Effector memory CD4-positive, alpha-beta T cell (primary cell): ENCODE measurements around the gene NUP50.
"Not testable (repeated sequence)": the region's sequence is repeated elsewhere in the genome, so short reads cannot be mapped to it uniquely, and the experiment has no call there.

ENCODE experiments used
- DNase-seq, 3 donors: peaks; one replicate each; pipeline ENCODE4 v3.0.0-alpha.2; 2020
- H3K27ac ChIP-seq: 2 replicates; pipeline ENCODE4 v1.7.0; 2013; ENCODE audit warnings: mild to moderate bottlenecking, low read length, moderate library complexity; ENCODE audit not compliant: insufficient read depth, poor library complexity, severe bottlenecking
- H3K27me3 ChIP-seq: replicated peaks from 2 replicates; pipeline ENCODE4 v1.7.0; 2013; ENCODE audit warnings: mild to moderate bottlenecking, low read length; ENCODE audit not compliant: insufficient read depth, control insufficient read depth, poor library complexity, severe bottlenecking
- H3K36me3 ChIP-seq: 2 replicates; pipeline ENCODE4 v1.7.0; 2013; ENCODE audit warnings: mild to moderate bottlenecking, low read length, moderate library complexity; ENCODE audit not compliant: control insufficient read depth, insufficient read depth
- H3K4me1 ChIP-seq: 2 replicates; pipeline ENCODE4 v1.7.0; 2013; ENCODE audit warnings: low read length, mild to moderate bottlenecking; ENCODE audit not compliant: control insufficient read depth, insufficient read depth, poor library complexity, severe bottlenecking
- H3K4me3 ChIP-seq: 2 replicates; pipeline ENCODE4 v1.7.0; 2013; ENCODE audit warnings: low read length, low read depth, mild to moderate bottlenecking; ENCODE audit not compliant: insufficient read depth, poor library complexity, severe bottlenecking
- H3K9me3 ChIP-seq: 2 replicates; pipeline ENCODE4 v1.7.0; 2013; ENCODE audit warnings: mild to moderate bottlenecking, low read length, moderate library complexity; ENCODE audit not compliant: control insufficient read depth

Gene NUP50

DNA sequence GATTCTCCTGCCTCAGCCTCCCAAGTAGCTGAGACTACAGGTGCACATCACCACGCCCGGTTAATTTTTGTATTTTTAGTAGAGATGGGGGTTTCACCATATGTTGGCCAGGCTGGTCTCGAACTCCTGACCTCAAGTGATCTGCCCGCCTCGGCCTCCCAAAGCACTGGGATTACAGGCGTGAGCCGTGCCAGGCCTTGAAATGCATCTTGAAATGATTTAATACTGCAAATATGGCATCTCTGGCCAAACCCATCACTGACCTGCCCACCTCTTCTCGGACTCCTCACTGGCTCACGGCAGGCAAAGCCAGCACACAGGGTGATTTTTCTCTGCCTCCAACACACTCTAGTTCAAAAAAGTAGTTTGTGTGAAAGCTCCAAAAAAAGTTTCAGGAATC is 28.0 kb downstream of the NUP50 start:
- DNase-seq, H3K27me3 ChIP-seq, H3K9me3 ChIP-seq, H3K36me3 ChIP-seq, H3K4me1 ChIP-seq, H3K27ac ChIP-seq, H3K4me3 ChIP-seq: not testable (repeated sequence)

DNA sequence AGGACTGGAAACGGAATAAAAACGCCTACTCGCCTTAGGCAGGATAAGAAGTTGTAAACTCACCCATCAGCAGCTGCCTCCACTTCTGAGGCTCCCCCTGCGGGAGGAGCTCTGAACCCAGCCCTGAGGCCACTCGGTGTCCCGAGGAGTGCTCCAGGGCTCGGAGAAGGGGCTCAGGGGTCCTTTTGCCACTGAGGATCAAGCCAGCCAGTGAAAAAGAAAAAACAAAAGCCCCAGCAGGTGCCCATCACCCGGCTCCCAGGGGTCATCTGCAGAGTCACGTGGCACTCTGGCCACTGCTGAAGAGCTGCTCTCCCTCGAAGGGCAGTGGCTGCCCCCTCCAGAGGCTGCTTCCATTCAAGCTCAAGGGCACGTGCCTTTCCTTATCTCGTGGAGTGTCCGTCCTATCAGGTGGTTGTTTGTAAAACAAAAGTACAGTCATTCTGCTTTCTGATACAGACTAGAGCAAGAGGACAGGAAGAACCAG is 29.0 kb downstream of the NUP50 start:
- H3K4me3 ChIP-seq: no peak overlapping the region
- no peaks in the 10 kb centered on the region for H3K27me3 ChIP-seq
- H3K9me3 ChIP-seq: no peaks in the 10 kb centered on the region
- peaks cover 9% of the 10 kb centered on the region for H3K36me3 ChIP-seq
- no peak for DNase-seq
- H3K27ac ChIP-seq: no peak overlapping the region
- no peaks in the 10 kb centered on the region for H3K4me1 ChIP-seq

- DNase-seq: no peak
- Histone ChIP-seq H3K36me3 (peaks cover 20% of the 10 kb centered on the region), H3K9me3 (no peaks in the 10 kb centered on the region), H3K4me3 (no peak overlapping the region), H3K27me3 (no peaks in the 10 kb centered on the region), H3K27ac (no peak overlapping the region), H3K4me1 (no peaks in the 10 kb centered on the region)
Measured at GRCh38 chr22:45194686-45195085, 31.0 kb downstream of the NUP50 start.

DNA sequence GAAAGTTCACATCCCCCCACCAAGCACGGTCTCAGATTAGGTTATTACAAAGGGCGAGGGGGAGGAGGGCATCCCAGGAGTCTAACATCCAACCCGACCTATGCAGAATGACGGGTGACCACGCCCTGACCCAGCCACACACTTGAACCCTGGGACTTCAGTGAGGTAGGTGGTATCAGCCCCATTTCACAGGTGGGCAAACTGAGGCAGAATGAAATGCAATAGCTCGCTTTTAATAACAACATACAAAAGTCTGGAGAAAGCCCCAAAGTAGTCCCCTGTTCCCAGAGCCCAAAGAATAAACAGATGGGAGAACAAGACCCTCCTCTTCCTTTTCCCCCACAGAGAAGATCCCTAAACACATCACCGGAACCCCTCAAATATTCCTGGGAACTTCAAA is 31.9 kb downstream of the NUP50 start:
- Histone ChIP-seq H3K4me3 (no peak overlapping the region), H3K4me1 (no peaks in the 10 kb centered on the region), H3K36me3 (peaks cover 23% of the 10 kb centered on the region), H3K9me3 (no peaks in the 10 kb centered on the region), H3K27me3 (no peaks in the 10 kb centered on the region), H3K27ac (no peak overlapping the region)
- no peak for DNase-seq

GRCh38 chr22:45196308-45196707 is 32.6 kb downstream of the NUP50 start:
- H3K36me3 ChIP-seq: peaks cover 26% of the 10 kb centered on the region

DNA sequence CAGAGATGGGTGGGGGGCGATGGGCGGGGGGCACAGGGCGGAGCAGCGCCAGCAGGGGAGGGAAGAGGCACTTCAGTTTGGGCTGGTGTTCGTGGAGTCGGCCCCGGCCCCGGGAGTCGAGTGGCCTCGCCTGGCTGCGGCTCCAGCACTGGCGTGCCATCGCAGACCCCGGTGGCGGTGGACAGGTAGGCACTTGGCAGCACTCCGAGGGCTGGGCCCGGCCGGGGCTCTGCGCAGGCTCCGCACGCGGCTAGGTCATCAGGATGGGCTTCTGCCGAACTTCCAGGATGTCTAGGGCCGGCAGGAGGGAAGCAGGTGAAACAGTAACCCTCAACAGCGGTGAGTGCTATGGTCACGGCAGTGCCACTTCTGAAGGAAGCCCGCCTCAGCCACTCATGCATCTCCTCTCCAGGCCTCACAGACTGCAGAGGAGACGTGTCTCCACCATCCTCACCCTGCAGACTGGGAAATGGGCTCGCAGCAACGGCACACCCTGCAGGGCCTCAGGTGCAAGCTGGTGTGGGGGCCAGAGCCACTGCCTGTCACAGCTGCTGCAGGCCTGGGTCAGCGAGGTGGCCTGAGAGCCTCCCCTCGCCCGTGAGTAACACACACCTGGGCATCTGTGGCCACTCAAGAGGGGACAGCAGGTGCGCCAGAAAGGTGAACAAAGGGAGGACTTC is 33.3 kb downstream of the NUP50 start:
- Histone ChIP-seq H3K9me3 (no peaks in the 10 kb centered on the region), H3K27ac (no peak overlapping the region), H3K27me3 (no peaks in the 10 kb centered on the region), H3K4me1 (no peaks in the 10 kb centered on the region), H3K36me3 (peaks cover 26% of the 10 kb centered on the region), H3K4me3 (no peak overlapping the region)
- DNase-seq: no peak

More at GRCh38 chr22:45196308-45196707, 32.6 kb downstream of the NUP50 start:
- Histone ChIP-seq H3K4me1 (no peaks in the 10 kb centered on the region), H3K27me3 (no peaks in the 10 kb centered on the region), H3K27ac (no peak overlapping the region), H3K9me3 (no peaks in the 10 kb centered on the region), H3K4me3 (no peak overlapping the region)
- no peak for DNase-seq

- Histone ChIP-seq H3K4me3 (no peak overlapping the region), H3K4me1 (no peaks in the 10 kb centered on the region), H3K27me3 (no peaks in the 10 kb centered on the region), H3K9me3 (no peaks in the 10 kb centered on the region), H3K27ac (no peak overlapping the region), H3K36me3 (peaks cover 31% of the 10 kb centered on the region)
- DNase-seq: no peak
Measured at GRCh38 chr22:45197606-45198462, 34.1 kb downstream of the NUP50 start.

DNA sequence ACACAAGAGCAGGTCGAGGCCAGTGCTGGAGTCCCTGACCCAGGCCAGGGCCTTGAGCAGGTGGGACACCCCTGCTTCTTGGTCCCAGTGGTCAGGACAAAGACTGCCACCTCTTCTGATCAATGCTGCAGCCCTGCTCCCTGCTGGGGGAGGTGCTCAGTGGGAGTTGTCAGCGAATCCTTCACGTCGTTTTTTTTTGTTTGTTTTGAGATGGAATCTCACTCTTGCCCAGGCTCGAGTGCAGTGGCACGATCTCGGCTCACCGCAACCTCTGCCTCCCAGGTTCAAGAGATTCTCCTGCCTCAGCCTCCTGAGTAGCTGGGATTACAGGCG is 34.7 kb downstream of the NUP50 start:
- Histone ChIP-seq H3K9me3 (no peaks in the 10 kb centered on the region), H3K27me3 (no peaks in the 10 kb centered on the region), H3K4me1 (no peaks in the 10 kb centered on the region), H3K27ac (no peak overlapping the region), H3K36me3 (peaks cover 37% of the 10 kb centered on the region), H3K4me3 (no peak overlapping the region)
- DNase-seq: no peak

- Histone ChIP-seq H3K27me3 (no peaks in the 10 kb centered on the region), H3K4me1 (no peaks in the 10 kb centered on the region), H3K9me3 (no peaks in the 10 kb centered on the region), H3K4me3 (no peak overlapping the region), H3K36me3 (peaks cover 39% of the 10 kb centered on the region), H3K27ac (no peak overlapping the region)
- DNase-seq: no peak
Measured at GRCh38 chr22:45199723-45200122, 36.0 kb downstream of the NUP50 start.

- peaks cover 45% of the 10 kb centered on the region for H3K36me3 ChIP-seq
- H3K4me1 ChIP-seq: no peaks in the 10 kb centered on the region
- DNase-seq: no peak
- no peaks in the 10 kb centered on the region for H3K9me3 ChIP-seq
- H3K27me3 ChIP-seq: no peaks in the 10 kb centered on the region
- no peak overlapping the region for H3K27ac ChIP-seq
- no peak overlapping the region for H3K4me3 ChIP-seq
Measured at GRCh38 chr22:45200230-45200629, 36.5 kb downstream of the NUP50 start.
